Rectal smooth muscle tissue (tissue), 1 donor: Measurements from ENCODE around the gene EFNA5.

ENCODE experiments used
- H3K27ac ChIP-seq: one replicate; pipeline ENCODE4 v1.7.0; 2013; ENCODE audit warnings: low read depth, low read length, inconsistent platforms
- H3K27me3 ChIP-seq: one replicate; pipeline ENCODE4 v1.7.0; 2013; ENCODE audit warnings: low read length; ENCODE audit not compliant: control insufficient read depth, insufficient read depth
- H3K36me3 ChIP-seq: one replicate; pipeline ENCODE4 v1.7.0; 2013; ENCODE audit warnings: low read length; ENCODE audit not compliant: control insufficient read depth, insufficient read depth
- H3K4me1 ChIP-seq: one replicate; pipeline ENCODE4 v1.7.0; 2013; ENCODE audit warnings: low read length; ENCODE audit not compliant: control insufficient read depth, insufficient read depth
- H3K4me3 ChIP-seq: one replicate; pipeline ENCODE4 v1.7.0; 2013; ENCODE audit warnings: low read length
- H3K9ac ChIP-seq: one replicate; pipeline ENCODE4 v1.7.0; 2013; ENCODE audit warnings: low read length

The EFNA5 gene

DNA sequence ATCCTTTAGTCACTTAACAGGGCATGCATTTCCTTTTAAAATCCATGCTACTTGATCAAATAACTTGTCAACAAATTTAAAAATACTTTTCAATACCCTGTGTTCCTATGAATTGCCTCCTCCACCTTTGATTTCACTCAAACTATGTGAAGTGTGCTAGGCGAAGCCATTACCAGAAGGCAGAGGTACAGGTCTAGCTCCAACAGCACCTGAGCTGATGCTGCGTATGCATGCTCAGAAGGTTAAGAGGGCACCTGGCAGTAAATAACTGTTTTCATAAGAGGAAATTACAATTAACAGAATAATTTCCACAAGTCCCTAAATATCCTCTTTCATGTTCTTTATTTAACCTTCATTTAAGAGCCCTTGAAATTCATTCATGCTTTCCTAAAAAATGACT is 251.8 kb downstream of the EFNA5 start:
- Histone ChIP-seq H3K9ac (no peak overlapping the region), H3K27ac (no peak overlapping the region), H3K4me1 (no peaks in the 10 kb centered on the region), H3K4me3 (no peak overlapping the region), H3K27me3 (no peaks in the 10 kb centered on the region), H3K36me3 (no peaks in the 10 kb centered on the region)

DNA sequence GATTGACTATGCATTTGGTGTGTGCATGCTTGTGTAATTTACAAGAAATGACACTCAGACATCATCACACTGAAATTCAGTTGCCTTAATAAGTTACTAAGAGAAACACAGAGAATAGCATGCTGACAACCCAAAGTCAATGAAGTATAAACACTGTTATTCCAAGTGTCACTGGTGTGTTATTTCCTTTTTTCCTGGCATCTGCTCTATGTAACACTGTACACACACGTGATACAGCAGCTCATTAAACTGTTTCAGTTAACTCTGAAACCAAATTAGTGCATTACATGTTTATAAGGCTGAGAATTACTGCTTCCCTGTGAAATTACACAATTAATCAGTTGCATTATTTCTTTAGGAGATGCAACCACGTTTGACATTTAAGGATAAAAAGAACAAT is 252.7 kb downstream of the EFNA5 start:
- no peaks in the 10 kb centered on the region for H3K4me1 ChIP-seq
- H3K27me3 ChIP-seq, result no peaks in the 10 kb centered on the region
- no peak overlapping the region for H3K4me3 ChIP-seq
- H3K9ac ChIP-seq, result no peak overlapping the region
- no peak overlapping the region for H3K27ac ChIP-seq
- no peaks in the 10 kb centered on the region for H3K36me3 ChIP-seq

DNA sequence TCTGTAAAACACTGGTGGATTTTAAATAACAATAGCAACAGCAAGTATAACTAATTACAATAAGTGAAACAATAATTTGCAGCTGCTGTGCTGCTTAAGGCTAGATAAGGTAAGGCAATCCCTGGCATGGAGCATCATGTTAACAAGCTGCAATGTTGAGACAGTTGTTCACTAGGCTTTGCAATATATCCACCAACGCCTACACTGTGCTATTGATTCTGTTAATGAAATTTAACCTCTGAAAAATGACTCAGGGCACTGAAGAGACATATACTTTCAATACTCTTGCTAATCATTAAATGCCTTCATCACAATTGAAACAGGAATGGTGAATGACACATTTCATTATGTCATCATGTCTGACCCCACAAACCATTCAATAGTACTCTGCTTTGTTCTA is 255.0 kb downstream of the EFNA5 start:
- Histone ChIP-seq H3K4me3 (no peak overlapping the region), H3K9ac (no peak overlapping the region), H3K4me1 (no peaks in the 10 kb centered on the region), H3K36me3 (no peaks in the 10 kb centered on the region), H3K27me3 (no peaks in the 10 kb centered on the region), H3K27ac (no peak overlapping the region)

DNA sequence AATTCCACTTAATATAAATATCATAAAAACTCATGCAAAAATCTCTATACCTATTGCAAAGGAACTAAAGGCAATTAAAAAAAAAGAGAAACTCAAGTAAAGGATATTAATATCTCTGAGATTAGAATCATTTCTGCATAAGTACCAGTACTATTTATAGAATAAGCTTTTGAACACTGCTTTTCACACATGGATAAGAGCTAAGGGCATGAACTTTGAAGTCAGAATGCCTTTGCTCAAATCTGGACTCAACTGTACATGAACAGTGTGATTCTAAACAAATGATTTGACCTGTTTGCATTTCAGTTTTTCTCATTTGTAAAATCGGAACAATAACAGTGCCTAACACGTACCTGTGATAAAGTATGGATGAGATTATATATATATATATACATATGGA is 255.9 kb downstream of the EFNA5 start:
- Histone ChIP-seq H3K4me1 (no peaks in the 10 kb centered on the region), H3K27me3 (no peaks in the 10 kb centered on the region), H3K9ac (no peak overlapping the region), H3K27ac (no peak overlapping the region), H3K4me3 (no peak overlapping the region), H3K36me3 (no peaks in the 10 kb centered on the region)

DNA sequence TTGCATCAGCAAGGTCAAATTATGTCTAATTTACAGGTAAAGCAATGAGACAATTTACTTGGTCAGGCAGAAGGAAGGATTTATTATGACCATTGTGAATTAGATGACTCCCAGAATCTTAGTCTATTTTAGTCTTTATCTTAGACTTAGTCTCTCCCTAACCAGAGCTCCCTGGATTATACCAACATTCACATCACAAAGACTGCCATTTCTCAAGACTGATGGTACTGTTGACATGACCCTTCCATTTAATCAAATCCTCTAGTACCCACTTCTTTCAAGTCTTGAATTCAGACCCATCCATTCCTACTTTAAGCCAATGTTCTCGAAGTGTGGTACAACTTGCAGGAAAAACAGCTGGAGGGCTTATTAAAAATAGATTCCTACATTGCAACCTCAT is 257.0 kb downstream of the EFNA5 start:
- no peaks in the 10 kb centered on the region for H3K36me3 ChIP-seq
- H3K9ac ChIP-seq, result no peak overlapping the region
- H3K4me3 ChIP-seq, result no peak overlapping the region
- no peaks in the 10 kb centered on the region for H3K27me3 ChIP-seq
- no peaks in the 10 kb centered on the region for H3K4me1 ChIP-seq
- H3K27ac ChIP-seq, result no peak overlapping the region

DNA sequence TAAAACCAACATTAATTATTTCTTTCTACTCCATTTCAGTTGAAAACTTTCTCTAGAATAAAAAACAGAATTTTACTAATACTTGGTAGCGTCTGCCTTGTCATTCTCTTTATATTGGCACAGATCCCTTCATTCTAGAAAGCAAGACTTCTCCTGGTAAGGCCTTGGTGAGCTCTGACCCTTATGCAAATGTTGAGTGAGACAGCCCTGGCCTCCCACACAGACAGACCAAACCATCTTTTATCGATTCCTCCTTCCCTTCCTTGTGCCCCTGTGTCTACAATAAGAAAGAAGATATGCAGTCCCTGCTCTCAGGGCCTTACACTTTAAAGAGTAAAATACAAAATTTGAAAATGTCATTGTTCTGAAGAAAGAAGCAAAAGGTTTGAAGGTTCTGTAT is 262.2 kb downstream of the EFNA5 start:
- no peaks in the 10 kb centered on the region for H3K36me3 ChIP-seq
- H3K27me3 ChIP-seq, result no peaks in the 10 kb centered on the region
- H3K9ac ChIP-seq, result no peak overlapping the region
- H3K4me3 ChIP-seq, result no peak overlapping the region
- H3K27ac ChIP-seq, result no peak overlapping the region
- H3K4me1 ChIP-seq, result no peaks in the 10 kb centered on the region

DNA sequence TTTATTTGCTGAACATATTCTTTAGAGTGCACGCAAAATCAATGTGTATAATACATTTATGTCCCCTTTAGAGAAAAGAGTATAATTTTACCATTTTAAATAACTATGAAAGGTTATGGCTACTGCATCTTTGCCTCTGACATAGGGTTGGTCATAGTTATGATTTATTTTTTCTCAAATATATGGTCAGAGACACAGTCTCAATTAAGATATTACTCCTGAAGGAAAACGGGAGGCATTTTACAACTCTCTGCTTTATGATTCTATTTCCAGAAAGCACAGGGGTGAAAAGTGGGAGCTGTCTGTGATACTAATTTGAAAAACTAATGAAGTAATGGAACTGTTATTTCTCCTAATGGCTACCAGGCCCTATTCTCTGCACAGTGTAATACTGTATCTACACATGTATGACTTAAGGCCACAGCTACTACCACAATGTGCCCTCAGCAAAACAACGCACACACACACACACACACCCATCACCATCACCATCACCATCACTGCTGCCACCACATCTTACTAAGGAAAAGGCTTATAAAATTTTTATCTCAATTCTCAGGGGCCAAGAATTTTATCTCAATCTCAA is 262.9 kb downstream of the EFNA5 start:
- Histone ChIP-seq H3K9ac (no peak overlapping the region), H3K4me1 (no peaks in the 10 kb centered on the region), H3K27ac (no peak overlapping the region), H3K4me3 (no peak overlapping the region), H3K36me3 (no peaks in the 10 kb centered on the region), H3K27me3 (no peaks in the 10 kb centered on the region)

DNA sequence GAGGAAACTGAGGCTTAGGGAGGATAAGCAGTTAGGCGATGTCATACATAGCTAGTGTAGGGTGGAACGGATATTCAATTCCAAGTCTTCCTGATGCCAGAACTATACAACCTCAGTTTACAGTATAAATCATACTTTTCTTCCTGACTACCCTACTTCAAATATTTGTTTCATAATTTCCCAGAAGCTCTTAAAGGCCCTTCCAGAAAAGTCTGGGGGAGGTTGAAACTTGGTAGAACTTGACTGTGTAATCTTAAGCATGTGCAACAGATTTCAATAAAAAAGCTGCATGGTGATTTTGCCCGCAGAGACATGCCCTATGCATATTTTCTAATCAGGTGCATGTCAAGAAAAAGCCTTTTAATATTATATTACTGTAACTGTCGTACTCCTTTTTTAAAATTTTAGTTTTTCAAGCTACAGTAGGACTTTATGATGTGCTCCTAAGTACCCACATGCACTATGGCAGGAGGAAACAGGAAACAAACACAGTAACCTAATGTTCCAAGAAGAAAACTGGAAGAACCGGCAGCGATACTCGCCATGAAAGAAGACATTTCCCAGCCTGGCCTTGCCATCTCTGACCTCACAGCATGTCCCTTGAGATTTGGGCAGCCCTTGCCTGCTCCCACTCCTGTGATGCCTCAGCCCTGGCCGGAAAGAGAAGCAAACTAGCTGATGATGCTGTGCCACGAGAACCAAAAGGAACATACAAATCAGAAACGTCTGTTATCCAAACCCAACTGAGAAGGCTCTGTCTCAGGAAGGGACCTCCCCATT is 266.0 kb downstream of the EFNA5 start:
- Histone ChIP-seq H3K36me3 (no peaks in the 10 kb centered on the region), H3K4me1 (no peaks in the 10 kb centered on the region), H3K27ac (no peak overlapping the region), H3K4me3 (no peak overlapping the region), H3K27me3 (no peaks in the 10 kb centered on the region), H3K9ac (no peak overlapping the region)

DNA sequence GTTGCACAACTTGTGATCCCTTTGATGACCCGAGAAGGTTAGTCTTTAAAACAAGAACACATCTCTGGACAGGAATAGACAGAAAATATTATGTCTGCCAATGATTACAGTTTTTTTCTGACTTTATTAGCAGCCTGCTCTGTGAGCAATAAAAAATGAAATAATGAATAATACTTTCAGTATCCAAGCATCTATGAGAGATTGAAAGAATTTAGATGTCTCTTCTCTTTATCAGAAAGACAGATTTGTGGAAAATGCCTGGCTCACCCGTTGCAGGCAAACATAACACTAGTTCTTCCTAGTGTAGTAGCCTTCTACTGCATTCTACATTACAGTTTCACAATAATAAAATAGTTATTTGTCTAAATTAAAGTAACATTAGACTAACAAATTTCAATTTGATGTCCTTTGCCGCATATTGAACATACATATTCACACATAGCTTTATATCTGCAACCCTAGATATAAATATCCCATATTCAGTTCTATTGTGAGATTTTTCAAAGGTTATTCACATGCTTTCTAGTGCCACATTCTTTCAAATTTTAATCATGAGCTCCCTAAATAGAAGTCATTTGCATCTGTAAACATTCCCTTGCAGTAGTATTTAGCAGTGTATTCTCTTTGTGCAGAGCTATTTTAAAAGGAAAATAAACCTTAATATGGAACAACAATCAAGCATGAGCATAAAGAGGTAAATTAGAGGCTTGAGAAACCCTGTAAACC is 267.3 kb downstream of the EFNA5 start:
- Histone ChIP-seq H3K9ac (no peak overlapping the region), H3K27me3 (no peaks in the 10 kb centered on the region), H3K4me1 (no peaks in the 10 kb centered on the region), H3K27ac (no peak overlapping the region), H3K4me3 (no peak overlapping the region), H3K36me3 (no peaks in the 10 kb centered on the region)

DNA sequence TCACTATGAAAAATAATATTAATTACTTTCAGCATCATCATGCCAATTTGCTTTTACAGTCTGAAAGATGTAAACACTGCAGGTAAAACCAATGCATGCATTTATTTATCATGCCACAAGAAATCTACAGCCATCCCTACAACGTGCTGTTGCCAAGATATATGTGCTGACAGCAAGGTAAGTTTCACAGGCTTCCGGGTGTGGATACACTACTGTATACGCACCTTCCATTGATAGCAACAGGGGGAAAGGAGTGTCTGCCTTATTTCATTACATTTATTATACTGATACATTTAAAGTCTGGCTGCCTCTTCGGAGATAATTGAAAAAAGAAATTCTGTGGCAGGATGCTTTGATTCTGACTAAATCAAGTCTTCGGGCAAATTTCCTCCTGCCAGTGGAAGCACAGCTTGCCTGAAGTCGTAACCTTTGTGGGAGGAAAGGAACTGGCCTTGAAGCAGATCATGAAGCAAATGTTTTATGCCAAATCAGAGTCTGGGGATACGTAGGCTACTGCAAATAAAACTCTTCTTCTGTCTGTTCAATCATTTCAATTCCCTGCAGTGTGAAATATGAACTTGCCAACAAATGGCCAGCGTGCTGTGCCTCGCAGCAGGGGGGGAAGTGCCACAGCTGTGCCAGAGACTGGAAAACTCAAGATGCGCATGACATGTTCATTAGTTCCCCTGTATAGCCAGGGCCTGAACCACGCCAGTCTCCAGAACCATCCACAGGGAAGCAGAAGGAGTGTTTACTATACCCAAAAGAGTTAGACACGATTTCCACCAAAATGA is 268.1 kb downstream of the EFNA5 start:
- no peak overlapping the region for H3K4me3 ChIP-seq
- no peaks in the 10 kb centered on the region for H3K27me3 ChIP-seq
- no peaks in the 10 kb centered on the region for H3K36me3 ChIP-seq
- H3K27ac ChIP-seq, result no peak overlapping the region
- no peak overlapping the region for H3K9ac ChIP-seq
- H3K4me1 ChIP-seq, result no peaks in the 10 kb centered on the region

DNA sequence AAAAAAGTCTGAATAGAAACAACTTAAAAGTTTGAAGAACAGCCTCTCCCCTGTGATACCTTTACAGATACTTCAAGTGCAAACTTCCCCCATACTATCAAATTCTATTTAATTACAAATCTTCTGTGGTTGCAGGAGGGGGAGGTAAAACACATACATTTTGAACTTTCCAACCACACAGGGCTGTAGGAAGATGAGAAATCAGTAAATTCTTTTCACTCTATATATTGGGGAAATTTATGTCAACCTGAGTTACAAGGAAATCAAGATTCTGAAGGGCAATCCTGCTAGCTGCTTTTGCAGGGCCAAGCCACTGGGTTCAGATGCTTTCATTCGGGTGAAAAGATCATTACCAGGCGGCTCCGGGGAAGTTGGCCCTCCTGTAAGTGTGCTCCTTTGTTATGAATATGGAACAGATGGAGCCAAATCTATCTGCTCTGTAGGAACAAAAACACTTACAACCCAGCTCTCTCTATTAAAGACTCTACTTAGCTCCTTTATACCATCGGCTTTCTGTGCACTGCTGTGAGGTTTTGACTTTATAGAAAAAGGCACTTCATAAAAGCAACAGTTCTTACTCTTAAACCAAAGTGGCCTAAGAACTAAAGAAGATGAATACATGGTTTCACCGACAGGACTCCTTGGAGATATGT is 269.1 kb downstream of the EFNA5 start:
- H3K36me3 ChIP-seq, result no peaks in the 10 kb centered on the region
- H3K27ac ChIP-seq, result no peak overlapping the region
- no peaks in the 10 kb centered on the region for H3K27me3 ChIP-seq
- no peak overlapping the region for H3K9ac ChIP-seq
- H3K4me1 ChIP-seq, result no peaks in the 10 kb centered on the region
- H3K4me3 ChIP-seq, result no peak overlapping the region

DNA sequence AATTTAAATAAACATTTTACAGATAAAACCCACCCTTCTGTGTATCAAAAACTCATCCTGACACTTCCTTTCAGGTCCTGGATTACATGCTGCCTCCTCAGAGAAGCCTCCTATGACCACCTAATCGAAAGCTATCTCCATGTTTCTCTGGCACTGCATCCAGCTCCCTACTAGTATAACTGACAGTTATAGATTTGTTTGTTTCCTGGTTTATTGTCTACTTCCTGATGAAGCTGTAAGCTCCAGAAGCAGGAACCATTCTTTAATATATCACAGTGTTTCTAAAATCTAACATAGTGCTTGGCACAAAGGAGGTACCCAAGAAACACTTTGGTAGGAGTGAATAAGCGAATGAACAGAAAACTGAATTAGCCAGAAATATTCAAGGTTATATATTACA is 270.4 kb downstream of the EFNA5 start:
- Histone ChIP-seq H3K4me3 (no peak overlapping the region), H3K27ac (no peak overlapping the region), H3K27me3 (no peaks in the 10 kb centered on the region), H3K4me1 (no peaks in the 10 kb centered on the region), H3K36me3 (no peaks in the 10 kb centered on the region), H3K9ac (no peak overlapping the region)
